ENCODE data around the gene PKNOX2. TPM values are rescaled to one million over a fixed set of nuclear protein-coding genes. Genes with fewer than 3 reads are reported as not detected.

The PKNOX2 gene
- total and polyA plus RNA-seq, 9 of the 15 experiments (the other 6 are each of a cell fraction or from before 2014, with no cell fraction given): not detected

DNA sequence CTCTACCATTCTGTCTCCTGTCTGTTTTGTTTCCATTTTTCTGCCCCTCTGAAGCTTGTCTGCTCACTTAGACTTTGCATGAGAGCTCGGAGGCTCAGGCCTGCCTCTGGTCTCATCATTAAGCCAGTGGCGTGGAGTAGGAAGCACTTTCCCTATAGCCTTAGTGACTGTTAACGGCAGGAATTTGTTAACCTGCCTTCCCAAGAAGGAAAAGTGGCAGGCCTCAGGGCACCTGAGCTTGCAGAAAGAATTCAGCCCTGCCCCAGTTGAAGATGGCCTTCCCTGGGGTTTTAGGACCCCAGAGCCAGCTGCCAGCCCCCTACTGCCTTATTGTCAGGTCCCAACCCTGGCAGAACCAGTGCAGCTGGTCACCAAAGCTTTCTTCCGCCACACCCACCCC lies 93.2 kb downstream of the PKNOX2 start (continued):
- TF ChIP-seq, protein P1, sequence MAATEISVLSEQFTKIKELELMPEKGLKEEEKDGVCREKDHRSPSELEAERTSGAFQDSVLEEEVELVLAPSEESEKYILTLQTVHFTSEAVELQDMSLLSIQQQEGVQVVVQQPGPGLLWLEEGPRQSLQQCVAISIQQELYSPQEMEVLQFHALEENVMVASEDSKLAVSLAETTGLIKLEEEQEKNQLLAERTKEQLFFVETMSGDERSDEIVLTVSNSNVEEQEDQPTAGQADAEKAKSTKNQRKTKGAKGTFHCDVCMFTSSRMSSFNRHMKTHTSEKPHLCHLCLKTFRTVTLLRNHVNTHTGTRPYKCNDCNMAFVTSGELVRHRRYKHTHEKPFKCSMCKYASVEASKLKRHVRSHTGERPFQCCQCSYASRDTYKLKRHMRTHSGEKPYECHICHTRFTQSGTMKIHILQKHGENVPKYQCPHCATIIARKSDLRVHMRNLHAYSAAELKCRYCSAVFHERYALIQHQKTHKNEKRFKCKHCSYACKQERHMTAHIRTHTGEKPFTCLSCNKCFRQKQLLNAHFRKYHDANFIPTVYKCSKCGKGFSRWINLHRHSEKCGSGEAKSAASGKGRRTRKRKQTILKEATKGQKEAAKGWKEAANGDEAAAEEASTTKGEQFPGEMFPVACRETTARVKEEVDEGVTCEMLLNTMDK (IDR thresholded peaks at IDR 0.05; ENCODE audit: borderline replicate concordance, insufficient read depth, low read depth, low read length, poor library complexity, severe bottlenecking): no peak
- TF ChIP-seq PTTG1 (tag; IDR thresholded peaks at IDR 0.05; ENCODE audit: low read depth) (no peak), ZNF316 (IDR thresholded peaks at IDR 0.05) (no peak), CBFB (CRISPR knock-in tag; IDR thresholded peaks at IDR 0.05) (no peak)
- TF ChIP-seq, protein P2, sequence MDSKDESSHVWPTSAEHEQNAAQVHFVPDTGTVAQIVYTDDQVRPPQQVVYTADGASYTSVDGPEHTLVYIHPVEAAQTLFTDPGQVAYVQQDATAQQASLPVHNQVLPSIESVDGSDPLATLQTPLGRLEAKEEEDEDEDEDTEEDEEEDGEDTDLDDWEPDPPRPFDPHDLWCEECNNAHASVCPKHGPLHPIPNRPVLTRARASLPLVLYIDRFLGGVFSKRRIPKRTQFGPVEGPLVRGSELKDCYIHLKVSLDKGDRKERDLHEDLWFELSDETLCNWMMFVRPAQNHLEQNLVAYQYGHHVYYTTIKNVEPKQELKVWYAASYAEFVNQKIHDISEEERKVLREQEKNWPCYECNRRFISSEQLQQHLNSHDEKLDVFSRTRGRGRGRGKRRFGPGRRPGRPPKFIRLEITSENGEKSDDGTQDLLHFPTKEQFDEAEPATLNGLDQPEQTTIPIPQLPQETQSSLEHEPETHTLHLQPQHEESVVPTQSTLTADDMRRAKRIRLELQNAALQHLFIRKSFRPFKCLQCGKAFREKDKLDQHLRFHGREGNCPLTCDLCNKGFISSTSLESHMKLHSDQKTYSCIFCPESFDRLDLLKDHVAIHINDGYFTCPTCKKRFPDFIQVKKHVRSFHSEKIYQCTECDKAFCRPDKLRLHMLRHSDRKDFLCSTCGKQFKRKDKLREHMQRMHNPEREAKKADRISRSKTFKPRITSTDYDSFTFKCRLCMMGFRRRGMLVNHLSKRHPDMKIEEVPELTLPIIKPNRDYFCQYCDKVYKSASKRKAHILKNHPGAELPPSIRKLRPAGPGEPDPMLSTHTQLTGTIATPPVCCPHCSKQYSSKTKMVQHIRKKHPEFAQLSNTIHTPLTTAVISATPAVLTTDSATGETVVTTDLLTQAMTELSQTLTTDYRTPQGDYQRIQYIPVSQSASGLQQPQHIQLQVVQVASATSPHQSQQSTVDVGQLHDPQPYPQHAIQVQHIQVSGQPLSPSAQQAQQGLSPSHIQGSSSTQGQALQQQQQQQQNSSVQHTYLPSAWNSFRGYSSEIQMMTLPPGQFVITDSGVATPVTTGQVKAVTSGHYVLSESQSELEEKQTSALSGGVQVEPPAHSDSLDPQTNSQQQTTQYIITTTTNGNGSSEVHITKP (IDR thresholded peaks at IDR 0.05; ENCODE audit: partially characterized antibody): no peak
